Peyer's patch (tissue), 4 donors: ENCODE measurements around the gene NAA80. TPM values are rescaled to one million over a fixed set of nuclear protein-coding genes. Genes with fewer than 3 reads are reported as not detected.
A peak's percentile ranks its signal among the peaks of the same experiment; 100 is the strongest.

Source experiments
- DNase-seq, 3 donors: peaks; one replicate each; pipeline ENCODE4 v3.0.0-alpha.2; 2017 to 2019
- H3K27ac ChIP-seq, 4 donors: fragments of 200-600 bp; sonication (generic); one replicate each; pipeline ENCODE4 v1.5.1; 2016 to 2019
- H3K27me3 ChIP-seq, 2 donors: fragments of 200-600 bp; sonication (generic); one replicate each; pipeline ENCODE4 v1.5.1; 2019
- H3K36me3 ChIP-seq, 3 donors: fragments of 200-600 bp; sonication (generic); one replicate each; pipeline ENCODE4 v1.5.1; 2016 to 2019
- H3K4me1 ChIP-seq, 4 donors: fragments of 200-600 bp; sonication (generic); one replicate each; pipeline ENCODE4 v1.5.1; 2016 to 2019
- H3K4me3 ChIP-seq, 4 donors: fragments of 200-600 bp; sonication (generic); 1 replicate in 3 of 4; 2 replicates in 1 of 4; pipeline ENCODE4 v1.5.1; 2016 to 2019; ENCODE audit warnings: mild to moderate bottlenecking in 1 of 4
- H3K9me3 ChIP-seq, 4 donors: fragments of 200-600 bp; sonication (generic); one replicate each; pipeline ENCODE4 v1.5.1; 2016 to 2019; ENCODE audit warnings: mild to moderate bottlenecking in 1 of 4
- CTCF ChIP-seq, 6 experiments: fragments of 450-650 bp in 4 of 6; fragments of 200-600 bp in 2 of 6; sonication (generic) in 1 of 6; IDR thresholded peaks; one replicate each; pipeline ENCODE4 v1.5.1; 2017 to 2019; ENCODE audit warnings: antibody characterized with exemption in 6 of 6, mild to moderate bottlenecking in 3 of 6, moderate library complexity in 1 of 6
- POLR2A ChIP-seq, 2 donors: fragments of 450-650 bp; IDR thresholded peaks; one replicate each; pipeline ENCODE4 v1.5.1; 2017; ENCODE audit warnings: antibody characterized with exemption in 2 of 2, mild to moderate bottlenecking in 2 of 2, moderate library complexity in 2 of 2
- total RNA-seq, 4 donors: library from RNA; depleted of rRNA; stranded (reverse); fragments of >200 nt; gene quantifications; one replicate each; pipeline ENCODE4 v1.1.0, GENCODE V29; 2016

The NAA80 gene
- total RNA-seq, 4 donors from 2014 or later = 3.2 to 14.0 (median 12.4) TPM

- Histone ChIP-seq H3K27ac (peak overlapping the region; percentile 89 to 93 (median 92)), H3K4me3 (peak overlapping the region; percentile 36 to 73 (median 54)), H3K9me3 (no peaks in the 10 kb centered on the region), H3K36me3 (peaks cover 0 to 3% (median 0%) of the 10 kb centered on the region in 3 donors), H3K27me3 (no peaks in the 10 kb centered on the region), H3K4me1 (peaks cover 3 to 42% (median 7%) of the 10 kb centered on the region in 4 donors)
- TF ChIP-seq POLR2A (IDR thresholded peaks at IDR 0.05) = peak in 1 of 2 donors; percentile 46
- TF ChIP-seq CTCF (IDR thresholded peaks at IDR 0.05) = no peak
- DNase-seq = no peak
Measured at GRCh38 chr3:50299638-50299928, 378 bp upstream of the NAA80 start.

- TF ChIP-seq POLR2A (IDR thresholded peaks at IDR 0.05) (no peak), CTCF (IDR thresholded peaks at IDR 0.05) (no peak)
- peaks cover 0 to 3% (median 0%) of the 10 kb centered on the region in 3 donors for H3K36me3 ChIP-seq
- peak overlapping the region; percentile 89 to 93 (median 92) for H3K27ac ChIP-seq
- peaks cover 3 to 39% (median 7%) of the 10 kb centered on the region in 4 donors for H3K4me1 ChIP-seq
- DNase-seq = peak in 1 of 3 donors; percentile 57
- H3K9me3 ChIP-seq = no peaks in the 10 kb centered on the region
- peak overlapping the region; percentile 64 to 73 (median 66) for H3K4me3 ChIP-seq
- no peaks in the 10 kb centered on the region for H3K27me3 ChIP-seq
Measured at GRCh38 chr3:50297896-50298725, 1.1 kb downstream of the NAA80 start.

GRCh38 chr3:50297384-50297775, 1.8 kb downstream of the NAA80 start:
- Histone ChIP-seq H3K4me1 (peaks cover 3 to 34% (median 11%) of the 10 kb centered on the region in 4 donors), H3K9me3 (no peaks in the 10 kb centered on the region), H3K36me3 (peaks cover 0 to 3% (median 0%) of the 10 kb centered on the region in 3 donors), H3K27ac (no peak overlapping the region), H3K27me3 (no peaks in the 10 kb centered on the region), H3K4me3 (no peak overlapping the region)
- DNase-seq = peak in 2 of 3 donors; percentile 53 to 56
- TF ChIP-seq CTCF (IDR thresholded peaks at IDR 0.05) (no peak), POLR2A (IDR thresholded peaks at IDR 0.05) (no peak)

GRCh38 chr3:50296721-50297383, 2.4 kb downstream of the NAA80 start:
- H3K4me3 ChIP-seq = no peak overlapping the region
- H3K36me3 ChIP-seq = peaks cover 0 to 3% (median 0%) of the 10 kb centered on the region in 3 donors
- H3K4me1 ChIP-seq = peaks cover 3 to 34% (median 13%) of the 10 kb centered on the region in 4 donors
- DNase-seq = peak in 1 of 3 donors; percentile 42
- no peaks in the 10 kb centered on the region for H3K27me3 ChIP-seq
- H3K27ac ChIP-seq = no peak overlapping the region
- H3K9me3 ChIP-seq = no peaks in the 10 kb centered on the region
- TF ChIP-seq CTCF (IDR thresholded peaks at IDR 0.05) = no peak
- no peak for TF ChIP-seq POLR2A (IDR thresholded peaks at IDR 0.05)

GRCh38 chr3:50295553-50296431, 3.4 kb downstream of the NAA80 start:
- no peaks in the 10 kb centered on the region for H3K9me3 ChIP-seq
- TF ChIP-seq CTCF (IDR thresholded peaks at IDR 0.05) = no peak
- TF ChIP-seq POLR2A (IDR thresholded peaks at IDR 0.05) = no peak
- H3K4me1 ChIP-seq = peaks cover 3 to 38% (median 16%) of the 10 kb centered on the region in 4 donors
- peaks cover 0 to 3% (median 0%) of the 10 kb centered on the region in 3 donors for H3K36me3 ChIP-seq
- no peak for DNase-seq
- H3K4me3 ChIP-seq = no peak overlapping the region
- H3K27me3 ChIP-seq = no peaks in the 10 kb centered on the region
- no peak overlapping the region for H3K27ac ChIP-seq
